Inflammatory macrophage treated with lipopolysaccharide for 4 hours (primary cell): ENCODE results near the gene DHRS3.

Source experiments
- DNase-seq: peaks from one replicate; pipeline ENCODE4 v3.0.0-alpha.2; 2020

DHRS3 gene

DNA sequence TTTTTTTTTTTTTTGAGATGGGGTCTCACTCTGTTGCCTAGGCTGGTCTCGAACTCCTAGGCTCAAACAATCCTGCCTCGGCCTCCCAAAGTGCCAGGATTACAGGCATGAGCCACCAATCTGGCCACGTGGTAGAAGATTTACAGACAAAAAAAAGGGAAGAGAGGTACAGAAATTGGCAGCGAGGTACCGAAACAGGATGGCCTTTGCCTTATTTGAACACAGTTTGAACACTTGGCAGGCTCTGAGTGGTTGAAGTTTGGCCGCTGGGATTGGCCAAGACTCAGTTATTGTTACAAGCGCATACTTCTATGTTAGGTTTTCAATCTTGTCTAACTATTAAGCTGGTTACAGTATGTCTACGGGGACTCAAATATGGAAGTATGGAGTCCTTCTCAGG is 19.7 kb upstream of the DHRS3 start:
- no peak for DNase-seq

DNA sequence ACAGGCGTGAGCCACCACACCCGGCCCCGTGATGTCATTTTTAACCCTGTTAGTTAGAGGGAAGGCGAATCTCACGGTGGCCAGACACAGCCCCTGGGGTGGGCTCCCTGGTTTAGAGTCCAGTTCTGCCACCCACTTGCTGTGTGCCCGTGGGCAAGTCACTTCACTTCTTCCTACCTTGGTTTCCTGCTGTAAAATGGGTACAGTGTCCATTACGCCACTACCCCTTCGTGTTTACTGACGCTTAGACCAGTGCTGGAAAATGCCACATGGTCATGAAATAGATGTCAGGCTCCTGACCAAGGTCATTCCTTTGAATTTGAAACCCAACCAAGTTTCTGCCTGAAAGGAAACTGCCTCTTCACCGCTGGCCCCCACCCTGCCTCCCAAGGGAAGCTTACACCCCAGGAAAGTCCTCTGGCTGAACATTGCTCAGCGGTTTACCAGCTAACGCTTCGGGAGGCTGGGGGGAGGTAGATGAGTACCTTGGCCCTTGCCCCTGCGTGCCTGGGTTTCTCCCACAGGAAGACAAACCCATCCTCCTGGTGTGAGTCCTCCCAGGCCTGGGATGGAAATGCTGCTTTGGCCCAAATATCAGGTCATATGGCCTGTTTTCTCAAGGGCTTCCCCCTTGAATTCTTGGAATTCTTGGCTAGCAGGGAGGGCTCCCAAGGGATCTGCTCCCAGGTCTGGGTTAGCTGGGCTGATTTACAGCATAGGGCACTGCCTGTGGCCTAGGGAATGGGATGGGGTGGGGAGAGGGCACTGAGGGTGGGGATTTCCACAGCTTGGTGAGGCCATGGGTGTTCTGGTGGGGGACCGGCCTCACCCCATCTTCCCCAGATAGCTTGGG is 18.3 kb upstream of the DHRS3 start:
- no peak for DNase-seq

DNA sequence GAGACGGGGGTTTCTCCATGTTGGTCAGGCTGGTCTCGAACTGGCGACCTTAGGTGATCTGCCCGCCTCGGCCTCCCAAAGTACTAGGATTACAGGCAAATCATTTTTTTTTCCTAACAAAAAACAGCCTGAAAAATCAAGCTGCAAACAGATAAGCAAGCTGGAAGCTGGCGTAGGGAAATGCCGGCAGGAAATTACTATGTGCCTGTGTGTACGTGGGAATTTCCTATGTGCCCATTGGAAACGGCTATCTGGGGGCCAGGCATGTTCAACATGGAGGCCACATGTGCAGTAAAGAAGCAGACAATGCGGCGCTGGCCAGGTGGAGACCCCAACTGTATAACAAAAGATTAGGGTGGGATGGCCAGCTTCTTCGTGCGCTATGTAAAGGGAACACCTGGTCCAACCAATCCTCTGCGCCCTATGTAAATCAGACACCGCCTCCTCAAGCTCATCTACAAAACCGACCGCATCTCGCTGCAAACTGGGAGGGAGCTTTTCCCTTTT is 16.7 kb upstream of the DHRS3 start:
- DNase-seq, result no peak

DNA sequence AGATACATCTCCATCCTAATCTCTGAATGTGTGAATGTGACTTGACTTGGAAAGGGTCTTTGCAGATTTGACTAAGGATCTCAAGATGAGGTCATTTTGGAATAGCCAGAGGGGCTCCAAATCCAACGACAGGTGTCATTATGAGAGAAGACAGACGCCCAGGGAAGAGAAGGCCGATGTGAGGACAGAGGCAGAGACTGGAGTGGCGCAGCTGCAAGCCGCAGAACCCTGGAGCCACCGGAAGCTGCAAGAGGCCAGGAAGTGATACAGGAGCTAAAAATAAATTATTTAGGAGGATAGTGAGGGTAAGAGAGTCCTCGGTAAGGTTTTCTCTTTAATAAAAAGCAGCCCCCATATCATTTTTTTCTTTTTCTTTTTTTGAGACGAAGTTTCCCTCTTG is 16.1 kb upstream of the DHRS3 start:
- DNase-seq, result no peak

DNA sequence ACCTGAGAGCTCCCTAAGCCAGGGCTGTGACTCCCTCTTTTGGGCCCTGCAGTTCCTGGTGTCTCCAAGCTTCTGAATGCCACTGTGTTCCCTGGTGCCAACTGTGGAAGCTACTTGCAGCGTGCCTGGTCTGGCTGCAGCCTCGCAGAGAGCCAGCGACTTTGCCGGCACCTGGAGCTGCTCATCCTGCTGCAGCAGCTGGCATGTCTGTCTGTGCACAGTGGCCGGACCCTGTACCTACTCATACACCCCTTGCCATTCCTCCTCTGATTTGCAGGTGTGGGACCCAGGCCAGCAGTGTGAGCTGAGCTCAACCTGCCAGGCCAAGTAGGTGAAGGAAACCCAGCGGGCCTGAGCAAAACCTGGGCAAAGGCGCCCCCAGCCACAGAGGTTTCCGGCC is 13.6 kb upstream of the DHRS3 start:
- DNase-seq, result no peak

DNA sequence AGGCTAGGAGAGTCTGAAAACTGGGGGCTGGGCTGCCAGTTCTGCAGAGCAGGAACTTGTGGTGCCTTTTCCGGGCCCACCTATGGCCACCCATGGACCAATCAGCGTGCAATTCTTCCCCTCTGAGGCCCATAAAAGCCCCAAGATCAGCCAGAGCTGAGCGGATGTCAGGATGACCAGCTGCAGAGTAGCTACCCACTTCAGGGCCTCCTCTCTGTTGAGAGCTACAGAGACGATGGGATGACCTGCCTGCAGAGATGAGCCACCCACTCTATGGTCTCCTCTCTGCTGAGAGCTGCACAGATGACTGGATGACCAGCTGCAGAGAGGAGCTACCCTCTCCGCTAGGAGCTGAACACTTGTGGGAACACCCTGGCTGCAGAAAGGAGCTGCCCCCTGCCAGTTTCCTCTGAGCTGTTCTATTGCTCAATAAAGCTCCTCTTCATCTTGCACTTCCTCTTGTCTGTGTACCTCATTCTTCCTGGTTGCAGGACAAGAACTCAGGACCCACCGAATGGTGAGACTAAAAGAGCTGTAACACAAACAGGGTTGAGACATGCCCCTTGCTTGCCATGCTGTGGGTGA is 13.0 kb upstream of the DHRS3 start:
- peak; percentile 51 for DNase-seq

DNA sequence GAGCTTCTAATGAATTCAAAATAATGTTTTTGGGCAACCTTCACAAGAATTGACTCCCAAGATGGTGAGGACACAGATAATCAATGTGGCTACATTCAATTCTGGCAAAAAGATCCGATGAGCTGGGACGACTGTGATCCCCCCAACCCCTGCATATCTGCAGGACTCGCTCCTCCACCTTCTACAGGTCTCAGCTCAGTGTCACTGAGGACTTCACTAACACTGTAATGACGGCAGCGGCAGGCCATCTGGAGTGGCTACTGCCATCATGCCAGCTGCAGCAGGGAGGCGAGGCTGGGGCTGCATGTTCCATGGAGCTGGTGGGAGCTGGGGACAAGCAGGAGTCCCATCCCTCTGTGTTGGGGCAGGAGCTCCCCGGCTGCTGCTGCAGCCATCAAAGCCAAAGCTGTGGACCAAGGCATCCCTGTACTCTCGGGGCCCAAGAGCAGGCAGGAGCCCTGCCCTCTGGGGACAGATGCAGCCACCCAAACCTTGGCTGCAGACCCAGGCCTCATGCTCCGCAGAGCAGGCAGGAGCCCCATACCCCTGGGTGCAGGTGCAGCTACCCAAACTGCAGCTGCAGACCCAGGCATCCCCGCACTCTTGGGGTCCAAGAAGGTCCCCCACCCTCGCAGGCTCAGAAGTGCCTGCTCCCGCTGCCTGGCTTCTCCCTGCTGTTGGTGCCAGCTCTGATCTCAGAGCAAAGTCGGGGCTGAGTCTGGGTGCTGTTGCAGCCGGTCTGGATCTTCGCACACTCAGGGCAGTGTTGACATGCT is 12.2 kb upstream of the DHRS3 start:
- DNase-seq, result no peak

DNA sequence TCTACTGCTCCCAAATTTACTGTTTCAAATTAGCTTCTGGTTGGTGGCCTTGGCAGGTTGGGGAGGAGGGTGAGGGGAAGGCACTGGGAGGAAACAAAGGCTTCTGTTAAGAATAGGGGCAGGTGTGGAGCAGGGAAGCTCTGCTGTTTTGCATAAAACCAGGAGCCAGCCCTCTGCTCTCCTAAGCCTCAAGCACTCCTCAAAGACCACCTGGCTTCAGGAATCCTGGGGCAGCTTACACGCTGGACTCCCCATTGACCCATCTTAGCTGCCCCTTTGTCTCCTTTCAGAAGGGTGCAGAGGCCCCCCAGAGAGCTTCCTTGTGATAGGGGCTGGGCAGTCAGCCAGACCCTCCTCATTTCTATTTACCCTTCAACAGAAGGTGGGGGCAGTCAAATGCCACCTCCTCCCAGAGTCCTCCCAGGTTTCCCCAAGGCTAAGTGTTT is 11.5 kb upstream of the DHRS3 start:
- no peak for DNase-seq

DNA sequence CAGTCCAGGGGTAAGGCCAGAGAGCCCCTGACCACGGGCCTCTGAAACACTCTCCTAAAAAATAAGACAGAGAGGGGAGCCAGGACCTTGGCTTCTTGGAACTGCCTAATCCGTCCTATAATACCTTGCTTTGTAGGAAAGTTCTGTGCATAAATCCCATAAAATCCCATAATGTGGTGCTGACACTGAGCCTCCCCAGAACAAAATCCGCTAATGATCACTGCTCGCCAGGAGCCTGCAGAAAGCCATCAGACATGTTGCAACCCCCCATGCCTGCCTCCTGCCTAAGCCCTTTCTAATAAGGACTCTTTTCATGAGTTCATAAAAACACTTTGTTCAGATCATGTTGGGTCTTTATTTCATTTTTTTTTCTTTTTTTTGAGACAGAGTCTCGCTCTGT is 9.3 kb upstream of the DHRS3 start:
- no peak for DNase-seq

DNA sequence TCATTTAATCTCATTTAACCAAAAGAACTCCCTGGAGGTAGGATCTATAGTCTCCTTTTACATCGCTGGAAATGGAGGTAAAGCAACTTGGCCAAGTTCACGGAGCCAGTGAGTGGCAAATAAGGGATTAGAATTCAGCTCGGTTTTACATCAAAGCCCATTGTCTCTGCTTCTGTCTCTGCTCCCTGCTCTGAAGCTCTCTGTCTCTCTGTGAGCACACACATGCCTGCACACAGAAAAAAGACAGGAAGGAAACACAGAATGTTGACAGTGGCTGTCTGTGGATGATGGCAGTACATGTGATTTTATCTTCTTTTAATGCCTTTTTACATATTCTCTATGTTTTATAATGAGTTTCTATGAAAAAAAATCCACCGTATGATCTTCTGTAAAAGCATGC is 8.9 kb upstream of the DHRS3 start:
- DNase-seq, result no peak

DNA sequence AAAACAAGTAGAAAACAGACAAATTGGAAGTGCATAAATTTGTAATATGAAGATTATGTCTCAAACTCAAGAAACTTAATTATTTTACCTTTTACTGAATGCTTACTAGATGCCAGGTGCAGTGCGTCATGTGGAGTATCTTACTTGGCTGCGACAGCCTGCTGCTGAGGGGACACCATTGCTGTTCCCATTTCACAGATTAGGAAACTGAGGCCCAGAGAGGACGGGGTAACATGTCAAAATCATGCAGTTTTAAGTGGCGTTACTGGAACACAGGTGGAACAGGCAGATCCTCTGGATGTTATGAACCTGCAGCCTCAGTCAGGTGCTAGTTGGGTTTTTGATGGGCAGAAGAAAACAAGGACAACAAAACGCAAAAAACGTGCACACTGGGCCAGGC is 7.3 kb upstream of the DHRS3 start:
- DNase-seq, result no peak

DNA sequence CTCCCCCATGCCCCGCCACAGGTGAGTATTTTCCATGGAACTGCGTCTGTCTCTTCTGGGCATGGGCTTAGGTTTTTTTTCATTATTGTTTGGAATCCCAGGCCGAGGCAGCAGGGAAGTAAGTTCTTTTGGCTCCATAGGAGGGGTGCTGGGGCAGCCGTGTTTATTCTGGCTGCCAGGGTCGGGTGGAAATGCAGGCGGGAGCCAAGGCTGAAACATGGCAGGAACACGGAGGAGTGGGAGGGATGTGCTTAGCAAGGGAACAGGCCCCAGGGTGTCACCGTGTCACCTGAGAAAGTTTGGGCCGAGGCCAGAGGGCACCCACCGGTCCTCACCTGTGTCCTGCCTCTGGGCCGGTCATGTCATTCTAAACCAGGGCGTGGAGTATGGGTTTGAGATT is 4.5 kb upstream of the DHRS3 start:
- DNase-seq, result no peak

DNA sequence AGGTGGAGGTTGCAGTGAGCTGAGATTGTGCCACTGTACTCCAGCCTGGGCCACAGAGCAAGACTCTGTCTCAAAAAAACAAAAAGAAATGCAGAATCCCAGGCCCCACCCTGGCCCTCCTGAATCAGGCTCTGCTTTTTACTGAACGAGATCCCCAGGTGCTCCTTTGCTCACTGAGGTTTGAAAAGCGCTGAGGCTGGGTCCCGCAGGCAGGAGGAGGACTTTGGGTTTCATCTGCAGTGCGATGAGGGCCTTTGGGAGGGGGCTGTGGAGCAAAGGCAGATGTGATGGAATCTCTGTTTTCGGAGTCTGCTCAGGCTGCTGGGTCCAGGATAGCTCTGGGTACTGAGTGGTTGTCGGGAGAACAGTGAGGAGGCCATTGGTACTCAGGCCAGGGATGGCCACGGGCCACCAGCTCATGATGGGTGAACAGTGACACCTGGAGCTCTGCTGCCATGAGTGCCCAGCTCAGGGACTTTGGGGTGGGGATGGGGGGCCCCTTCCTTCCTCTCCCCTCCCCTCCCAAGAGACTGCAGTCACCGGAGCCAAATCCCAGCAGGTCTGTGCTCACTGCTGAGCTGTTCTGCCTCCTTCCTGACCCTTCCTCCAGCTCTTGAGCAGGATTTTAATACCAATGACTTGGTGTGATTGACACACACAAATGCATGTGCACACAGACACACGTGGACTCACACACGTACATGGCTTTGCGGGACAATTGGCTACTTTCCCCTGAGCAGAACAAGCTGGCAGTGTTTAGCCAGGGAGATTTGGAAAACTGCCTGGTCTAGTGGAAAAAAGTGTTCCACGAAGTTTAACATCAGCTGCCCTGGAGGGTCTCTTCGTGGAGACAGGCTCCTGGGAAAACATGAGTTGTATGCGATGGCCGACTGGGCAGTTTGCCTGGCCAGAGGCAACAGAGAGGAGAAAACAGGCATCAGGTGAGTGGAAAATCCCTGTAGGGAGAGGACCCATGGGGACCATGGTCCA is 3.6 kb upstream of the DHRS3 start:
- DNase-seq, result no peak

DNA sequence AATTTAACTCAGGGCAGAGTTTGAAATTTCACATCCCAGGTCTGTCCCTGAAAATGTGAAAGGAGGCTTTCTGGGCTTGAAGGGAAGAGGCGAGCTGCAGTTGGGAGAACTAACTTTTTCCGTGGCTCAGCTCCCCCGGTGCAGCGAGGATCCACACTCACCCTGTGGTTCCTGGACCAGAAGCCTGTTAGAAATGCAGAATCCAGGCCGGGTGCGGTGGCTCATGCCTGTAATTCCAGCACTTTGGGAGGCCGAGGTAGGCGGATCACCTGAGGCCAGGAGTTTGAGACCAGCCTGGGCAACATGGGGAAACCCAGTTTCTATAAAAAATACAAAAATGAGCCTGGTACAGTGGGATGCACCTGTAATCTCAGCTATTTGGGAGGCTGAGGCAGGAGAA is 2.9 kb upstream of the DHRS3 start:
- no peak for DNase-seq

DNA sequence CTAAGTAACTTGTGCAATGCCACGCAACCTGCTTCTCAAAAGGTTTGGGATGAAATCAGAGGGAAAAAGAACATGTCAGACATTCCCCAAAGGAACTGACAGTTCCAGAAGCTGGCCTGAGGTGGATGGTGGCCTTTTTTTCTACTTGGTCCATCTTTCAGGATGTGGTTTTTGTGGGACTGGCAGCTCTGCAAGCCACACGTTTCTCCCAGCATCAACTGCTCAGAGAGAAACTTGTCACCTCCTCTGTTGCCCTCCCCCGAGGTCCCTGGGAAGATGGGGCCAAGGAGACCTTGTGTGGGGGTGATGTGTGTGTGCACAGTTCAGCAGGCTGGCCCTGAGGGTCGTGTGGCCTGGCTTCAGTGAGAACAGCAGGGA is 2.5 kb upstream of the DHRS3 start:
- DNase-seq, result no peak

DNA sequence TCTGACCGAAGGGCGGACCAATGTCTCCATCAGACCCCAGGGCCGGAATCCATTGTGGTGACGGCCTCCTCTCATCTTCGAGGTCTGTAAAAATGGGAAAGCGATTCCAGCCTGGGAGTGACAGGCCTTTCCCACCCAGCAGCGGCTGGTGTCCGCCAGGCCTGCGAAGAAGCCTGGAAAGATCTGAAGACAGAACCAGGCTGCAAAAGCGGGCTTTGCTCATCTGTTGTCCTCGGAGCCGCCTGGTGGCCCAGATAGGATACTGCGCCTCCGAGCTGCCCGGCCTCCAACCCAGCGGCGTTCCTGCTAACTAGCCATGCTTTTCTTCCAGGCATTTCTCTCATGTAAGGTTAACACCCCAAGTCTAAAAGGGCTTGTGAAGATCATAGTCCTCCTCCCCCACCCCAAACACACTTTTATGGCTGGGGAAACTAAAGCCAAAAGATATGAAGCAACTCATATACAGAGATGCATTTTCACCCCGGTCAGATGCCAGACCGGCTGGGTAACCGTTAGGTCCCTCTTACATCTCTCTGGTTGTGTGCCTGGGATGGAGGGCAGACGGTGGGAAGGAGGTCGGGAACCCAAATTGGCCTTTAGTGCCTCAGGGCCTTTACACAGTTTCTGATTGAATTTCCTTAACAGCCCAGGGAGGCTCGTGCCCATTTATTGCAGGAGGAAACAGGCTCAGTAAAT is 1.9 kb upstream of the DHRS3 start:
- DNase-seq, result peak; percentile 82

DNA sequence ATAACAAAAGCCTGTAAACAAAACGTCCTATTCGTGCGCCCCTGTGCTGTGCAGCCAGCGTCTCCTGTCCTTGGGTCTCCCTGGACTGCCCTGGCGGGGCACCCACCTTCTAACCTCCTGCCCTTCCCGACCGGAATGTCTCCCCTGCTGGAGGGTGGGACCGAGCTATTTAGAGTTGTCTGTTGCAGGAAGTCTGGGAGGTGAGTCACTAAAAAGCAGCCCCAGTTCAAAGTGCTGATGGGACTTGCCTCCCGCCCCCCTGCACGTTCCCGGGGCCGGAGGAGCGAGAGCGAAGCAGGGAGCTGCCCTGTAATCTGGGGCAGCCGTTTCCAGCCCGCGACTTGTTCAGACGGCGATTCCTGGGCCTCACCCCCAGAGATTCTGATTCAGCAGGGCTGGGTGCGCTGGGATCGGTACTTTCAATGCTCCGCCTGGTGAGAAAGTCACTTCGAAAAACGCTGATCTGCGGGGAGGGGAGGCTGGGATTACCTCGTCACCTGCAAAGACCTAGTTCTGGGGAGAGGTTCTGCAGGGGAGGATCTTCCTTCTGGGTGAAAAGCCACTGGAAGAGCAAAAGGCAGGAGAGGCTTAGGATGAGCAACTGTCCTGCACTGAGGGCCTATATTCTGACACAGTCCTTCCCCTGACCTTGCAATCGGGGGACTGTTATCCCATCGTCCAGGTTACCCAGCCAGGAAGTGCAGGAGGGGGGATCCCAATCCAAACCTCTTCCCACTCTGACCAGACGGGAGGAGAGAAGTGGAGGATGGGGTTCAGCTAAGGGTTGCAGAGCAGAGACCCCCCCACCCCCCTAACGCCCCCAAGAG is 1.2 kb upstream of the DHRS3 start:
- peak; percentile 64 for DNase-seq

DNA sequence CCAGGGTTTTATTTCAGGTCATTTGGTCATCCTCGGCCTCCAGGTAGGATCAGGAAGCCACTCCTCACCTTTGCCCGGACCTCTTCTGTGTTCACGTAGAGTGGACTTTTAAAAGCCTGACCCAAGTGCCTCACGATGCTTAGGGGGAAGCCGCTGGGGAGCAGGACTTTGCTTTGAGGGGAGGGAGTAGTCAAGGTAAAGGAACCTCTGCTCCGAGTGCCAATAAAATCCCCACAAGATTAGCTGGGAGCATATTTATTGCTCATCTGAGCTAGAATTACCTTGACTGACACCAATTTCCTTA is 603 bp upstream of the DHRS3 start:
- no peak for DNase-seq

DNA sequence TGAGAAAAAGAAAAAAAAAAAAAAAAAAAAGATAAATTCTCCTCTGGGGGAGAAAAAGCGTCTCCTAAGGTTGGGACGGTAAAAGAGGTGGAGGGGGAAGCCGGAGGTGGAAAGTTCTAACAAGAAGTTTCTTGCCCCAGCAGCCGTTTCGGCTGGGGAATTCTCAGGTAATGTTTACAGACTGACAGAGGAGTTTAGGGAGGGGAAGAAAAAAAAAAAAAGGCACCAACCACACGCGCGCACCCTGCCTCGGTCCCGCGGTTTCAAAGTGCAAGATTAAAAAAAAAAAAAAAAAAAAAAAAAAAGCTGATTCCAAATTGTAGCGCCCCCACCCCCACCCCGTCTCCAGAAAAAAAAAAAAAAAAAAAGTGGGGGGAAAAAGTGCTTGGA is 504 bp downstream of the DHRS3 start:
- DNase-seq, result no peak

DNA sequence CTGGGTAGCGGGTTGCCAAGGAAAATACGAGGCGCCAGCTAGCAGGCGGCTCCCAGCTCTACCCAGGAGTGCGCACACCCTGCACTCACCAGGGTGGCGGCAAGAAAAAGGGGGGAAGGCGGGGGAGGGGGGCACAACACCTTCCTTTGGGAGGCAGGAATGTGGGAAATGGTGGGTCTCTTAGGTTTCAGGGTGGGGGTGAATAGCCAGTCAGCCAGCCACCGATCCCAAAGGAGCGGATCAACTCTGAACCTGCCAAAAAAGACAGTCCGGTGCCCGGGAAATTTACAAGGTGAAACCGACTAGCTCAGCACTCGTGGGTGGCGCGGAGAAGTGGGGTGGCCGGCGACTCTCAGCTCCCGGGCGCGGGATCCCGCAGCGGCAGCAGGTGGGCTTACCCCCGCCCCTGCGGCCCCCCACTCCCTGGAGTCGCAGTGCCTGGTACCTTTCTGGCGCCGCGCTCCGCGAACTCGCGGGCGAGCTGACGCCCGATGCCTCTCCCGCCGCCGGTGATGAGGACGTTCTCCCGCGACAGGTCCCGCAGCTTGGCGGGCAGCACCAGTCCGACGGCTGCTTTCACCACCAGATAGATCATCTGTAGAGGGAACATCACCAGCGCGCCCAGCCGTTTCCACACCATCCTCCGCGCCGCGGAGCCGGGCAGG is 1.2 kb downstream of the DHRS3 start:
- DNase-seq, result peak; percentile 29
